ENCODE data around the gene SIDT2.
A peak's percentile ranks its signal among the peaks of the same experiment; 100 is the strongest.

The SIDT2 gene

DNA sequence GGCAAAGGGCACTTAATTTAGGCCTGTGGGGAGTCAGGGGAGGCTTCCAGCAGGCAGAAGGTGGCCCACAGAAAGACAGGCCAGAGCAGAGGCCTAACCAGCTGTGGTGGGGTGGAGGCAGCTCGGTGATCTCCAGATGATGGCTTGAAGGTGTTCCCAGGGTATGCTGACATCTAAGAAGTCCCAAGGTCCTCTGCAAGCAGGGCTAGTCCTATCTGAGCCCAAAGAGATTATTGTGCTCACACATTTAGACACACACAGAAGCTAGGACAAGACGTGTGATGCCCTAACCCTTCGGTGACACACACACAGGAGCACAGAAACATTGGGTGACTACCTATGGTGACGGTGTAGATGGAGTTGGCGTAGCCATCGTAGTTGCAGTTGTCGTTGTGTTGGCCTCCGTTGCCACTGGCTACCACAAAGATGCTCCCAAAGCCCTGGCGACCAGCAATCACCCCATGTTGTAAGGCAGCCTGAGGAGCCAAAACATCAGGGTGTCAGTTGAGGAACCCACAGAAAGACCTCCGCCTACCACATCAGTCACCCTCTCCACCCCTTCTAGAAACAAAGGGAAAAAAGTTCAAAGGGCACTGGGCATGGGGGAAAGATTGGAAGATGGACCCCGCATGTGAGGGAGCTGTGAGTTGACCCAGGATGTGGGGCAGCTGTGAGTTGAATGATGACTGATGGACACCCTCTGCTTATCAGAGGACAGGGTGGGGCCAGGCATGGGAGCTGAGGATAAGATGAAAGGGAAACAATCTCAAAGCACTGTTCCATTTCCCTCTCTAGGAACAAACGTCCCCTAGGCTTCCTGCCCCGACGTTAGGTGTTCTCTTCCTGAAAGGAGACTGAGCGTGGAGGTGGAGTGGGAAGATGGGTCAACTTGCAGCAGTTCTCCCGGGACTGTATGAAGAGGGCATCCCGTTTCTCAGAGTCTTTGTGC lies 45.5 kb downstream of the SIDT2 start:
- DNase-seq: no peak

DNA sequence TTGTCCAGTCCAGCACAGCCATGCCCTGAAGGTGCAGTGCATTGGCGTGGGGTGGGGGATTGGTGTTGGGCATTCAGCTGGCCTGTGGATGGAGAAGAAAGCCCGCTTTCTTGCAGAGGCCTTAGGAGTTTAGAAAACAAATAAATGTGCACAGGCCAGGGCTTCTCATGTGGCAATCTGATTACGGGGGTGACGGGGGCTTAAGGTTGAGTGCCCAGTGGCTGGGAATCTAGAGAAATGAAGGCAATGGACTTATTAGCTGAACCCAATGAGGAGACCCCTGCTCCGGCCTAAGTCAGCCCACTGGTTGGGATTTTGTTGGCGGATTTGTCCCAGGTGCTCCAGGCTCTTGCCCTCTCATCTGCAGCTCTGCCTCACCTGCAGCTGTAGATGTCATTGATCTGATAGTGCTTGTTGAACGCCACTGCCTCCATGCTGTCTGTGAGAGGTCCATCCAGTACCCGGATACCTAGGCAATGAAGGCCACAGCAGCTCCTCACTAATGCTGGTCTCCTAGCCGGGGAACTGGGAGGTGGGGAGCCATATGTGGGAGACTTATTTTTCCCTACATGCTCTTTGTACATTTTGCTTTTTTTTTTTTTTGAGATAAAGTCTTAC lies 47.1 kb downstream of the SIDT2 start:
- DNase-seq: no peak

DNA sequence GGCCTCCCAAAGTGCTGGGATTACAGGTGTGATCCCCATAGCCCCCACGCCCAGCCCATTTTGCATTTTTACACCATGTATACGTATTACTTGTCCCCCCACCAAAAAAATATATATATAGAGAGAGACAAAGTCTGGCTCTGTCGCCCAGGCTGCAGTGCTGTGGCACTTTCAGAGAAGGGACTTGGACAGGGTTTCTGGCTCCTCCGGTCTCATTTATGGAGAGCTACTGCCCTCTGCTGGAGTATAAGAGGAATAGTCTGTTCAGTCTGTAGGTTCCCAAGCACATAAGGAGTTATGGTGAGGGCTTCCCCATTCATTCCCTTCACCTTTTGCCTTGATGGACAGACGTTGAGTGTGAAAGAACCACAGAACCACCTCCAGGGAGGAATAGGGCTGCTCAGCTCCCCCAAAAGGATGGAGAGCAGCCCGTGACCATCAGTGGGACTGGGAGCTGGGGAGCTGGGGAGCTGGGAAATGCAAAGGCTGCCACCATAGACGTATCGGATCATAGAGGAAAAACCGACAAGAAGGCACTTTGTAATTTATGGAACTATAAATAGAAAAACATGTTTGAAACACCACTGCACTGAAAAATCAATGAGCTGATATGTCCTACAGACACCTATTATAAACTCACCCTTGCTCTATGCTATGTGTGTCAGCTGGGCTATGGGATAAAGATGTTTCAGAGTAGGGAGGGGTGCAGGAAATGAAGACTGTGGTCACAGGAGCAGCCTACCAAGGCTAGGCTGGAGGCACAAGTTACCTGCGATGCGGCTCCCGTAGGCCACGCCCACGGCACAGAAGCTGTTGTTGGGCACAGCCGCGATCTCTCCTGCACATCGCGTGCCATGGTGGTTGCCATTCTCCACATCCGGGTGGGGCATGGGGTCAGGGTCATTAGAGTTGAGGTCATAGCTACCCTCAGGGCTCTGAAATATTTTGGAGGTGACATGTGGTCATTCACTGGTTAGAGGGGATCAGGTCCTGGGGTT lies 48.1 kb downstream of the SIDT2 start:
- DNase-seq: peak; percentile 76

DNA sequence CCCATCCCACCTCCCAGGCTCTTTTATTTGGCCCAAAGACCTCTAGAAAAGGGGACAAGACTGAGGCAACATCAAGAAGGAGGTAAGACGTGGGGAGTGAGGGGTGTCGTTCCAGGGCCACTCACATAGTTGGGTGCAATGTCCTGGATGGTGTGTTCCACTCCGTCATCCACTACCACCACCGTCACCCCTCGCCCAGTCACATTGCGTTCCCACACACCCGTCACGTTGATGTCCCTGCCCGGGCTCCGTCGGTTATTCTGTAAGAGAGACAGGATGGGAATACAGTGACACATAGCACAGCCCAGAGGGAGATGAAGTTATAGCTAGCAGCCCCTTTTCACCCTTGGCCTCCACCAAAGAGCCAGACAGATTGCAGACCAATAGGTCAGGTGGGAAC lies 49.5 kb downstream of the SIDT2 start:
- DNase-seq: no peak

DNA sequence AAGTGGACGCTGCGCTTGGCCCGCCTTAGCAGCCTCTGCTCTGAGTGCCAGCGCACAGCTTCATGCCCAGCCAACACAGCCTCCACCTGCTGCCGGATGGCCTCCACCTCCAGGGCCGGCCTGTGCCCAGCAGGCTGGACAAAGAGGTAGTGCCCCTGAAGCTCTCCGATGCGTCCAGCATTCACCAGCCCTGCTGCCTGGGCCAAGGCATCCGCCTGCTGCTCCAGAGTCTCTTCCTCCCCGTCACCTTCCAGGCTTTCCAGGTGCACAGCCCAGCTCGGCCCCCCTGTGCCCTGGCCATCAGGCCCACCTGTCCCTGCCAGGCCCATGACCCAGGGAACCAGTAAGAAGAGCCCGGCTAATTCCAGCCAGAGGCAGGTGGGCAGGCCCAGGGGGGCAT lies 50.9 kb downstream of the SIDT2 start:
- DNase-seq: no peak

DNA sequence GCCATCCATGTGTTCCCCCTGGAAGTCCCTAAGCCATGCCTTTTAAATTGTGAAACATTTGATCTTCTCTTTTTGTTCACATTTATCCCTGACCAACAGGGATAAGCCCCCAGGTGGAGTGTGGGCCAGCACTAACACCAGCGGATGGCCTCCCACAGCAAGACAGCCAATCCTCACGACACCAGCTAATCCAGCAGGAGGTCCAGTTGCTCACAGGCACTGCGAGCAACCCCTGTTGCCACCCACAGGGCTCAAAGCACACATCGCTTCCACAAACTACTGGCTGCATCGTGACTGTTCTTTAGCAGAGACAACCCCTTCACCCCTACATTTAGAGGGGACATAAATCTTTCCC lies 51.4 kb downstream of the SIDT2 start:
- DNase-seq: no peak

DNA sequence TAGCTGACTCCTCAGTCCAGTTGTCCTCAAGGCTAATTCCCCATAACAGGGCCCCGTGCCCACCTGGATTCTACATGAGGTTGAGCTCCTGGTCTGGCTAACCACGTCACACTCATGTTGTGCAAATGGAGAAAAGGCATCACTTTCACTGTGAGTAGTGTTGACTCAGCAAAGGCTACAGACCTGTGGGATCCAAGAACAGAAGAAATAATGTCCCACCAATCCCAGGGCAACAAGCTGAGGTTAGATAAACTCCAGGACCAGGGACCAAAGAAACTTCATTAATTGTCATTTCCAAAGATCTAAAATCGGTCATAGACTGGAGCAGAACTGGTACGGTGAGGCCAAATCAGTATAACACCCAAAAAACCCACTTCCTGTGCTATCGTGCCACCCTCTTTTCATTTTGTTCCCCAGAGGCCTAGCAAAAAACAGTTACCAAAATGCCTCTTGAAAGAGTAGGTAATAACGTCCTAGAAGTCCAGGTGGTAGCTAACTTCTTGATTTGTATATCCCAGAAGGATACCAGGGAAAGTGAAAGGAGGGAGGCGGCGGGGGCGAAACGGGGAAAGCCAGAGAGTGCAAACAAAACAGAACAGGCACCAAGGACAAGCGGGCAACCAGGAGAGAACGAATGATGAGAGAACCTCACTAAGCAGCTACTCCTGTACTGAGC lies 51.9 kb downstream of the SIDT2 start:
- DNase-seq: no peak

DNA sequence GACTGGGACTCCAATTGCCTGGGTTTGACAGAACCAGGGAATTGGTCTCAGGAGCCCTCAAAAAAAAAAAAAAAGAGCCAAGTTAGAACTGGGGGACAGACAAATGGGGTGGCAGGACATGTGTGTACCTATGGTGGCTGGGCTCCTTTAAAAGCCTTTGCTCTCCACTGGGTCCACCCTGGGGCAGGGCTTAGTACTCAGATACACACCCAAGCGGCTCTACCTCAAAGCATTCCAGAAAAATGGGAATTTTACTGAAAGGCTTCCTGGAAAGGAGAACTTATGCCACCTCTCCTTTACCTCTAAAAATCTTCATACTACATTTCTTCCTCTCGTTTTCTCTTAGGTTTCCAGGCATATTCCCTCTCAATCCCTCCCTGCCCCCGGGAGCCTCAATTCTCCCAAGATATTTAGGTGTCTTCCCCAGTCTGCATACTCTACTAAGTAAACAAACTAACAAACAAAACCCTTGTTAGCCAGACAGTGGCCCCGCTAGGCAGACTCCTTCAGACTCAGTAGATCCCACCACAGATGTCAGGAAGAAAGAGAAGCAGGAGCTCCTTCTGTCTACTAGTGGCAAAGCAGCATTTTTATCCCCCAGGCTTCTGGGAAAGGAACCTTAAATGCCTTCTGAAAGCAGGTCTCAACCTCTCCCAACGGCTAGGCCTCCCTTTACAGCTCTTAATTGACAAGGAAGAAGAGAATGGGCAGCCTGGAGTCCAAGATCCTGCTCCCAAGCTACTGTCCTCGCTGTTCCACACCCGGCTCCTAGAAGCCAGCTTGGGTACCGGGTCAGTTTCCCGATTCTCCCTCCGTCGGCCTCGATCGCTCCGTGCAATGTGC lies 52.7 kb downstream of the SIDT2 start:
- no peak for DNase-seq

DNA sequence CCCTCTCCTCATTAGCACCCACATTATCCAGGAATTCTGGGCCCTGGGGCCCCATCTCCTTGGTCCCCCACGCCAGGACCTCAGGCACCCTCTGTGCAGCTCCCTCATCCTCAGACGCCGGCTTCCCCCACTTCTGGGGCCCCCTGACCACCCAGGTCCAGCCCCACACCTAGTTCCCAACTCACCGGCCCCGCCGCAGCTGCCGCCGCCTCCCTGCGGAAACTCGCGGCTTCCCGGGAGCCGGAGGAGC lies 53.2 kb downstream of the SIDT2 start, which contains the start of gene PCSK7:
PCSK7 (minus strand) TSS at position 232 of the 250 bp plus-strand sequence. CDS start 2,229 bp downstream, outside the sequence.
- no peak for DNase-seq

DNA sequence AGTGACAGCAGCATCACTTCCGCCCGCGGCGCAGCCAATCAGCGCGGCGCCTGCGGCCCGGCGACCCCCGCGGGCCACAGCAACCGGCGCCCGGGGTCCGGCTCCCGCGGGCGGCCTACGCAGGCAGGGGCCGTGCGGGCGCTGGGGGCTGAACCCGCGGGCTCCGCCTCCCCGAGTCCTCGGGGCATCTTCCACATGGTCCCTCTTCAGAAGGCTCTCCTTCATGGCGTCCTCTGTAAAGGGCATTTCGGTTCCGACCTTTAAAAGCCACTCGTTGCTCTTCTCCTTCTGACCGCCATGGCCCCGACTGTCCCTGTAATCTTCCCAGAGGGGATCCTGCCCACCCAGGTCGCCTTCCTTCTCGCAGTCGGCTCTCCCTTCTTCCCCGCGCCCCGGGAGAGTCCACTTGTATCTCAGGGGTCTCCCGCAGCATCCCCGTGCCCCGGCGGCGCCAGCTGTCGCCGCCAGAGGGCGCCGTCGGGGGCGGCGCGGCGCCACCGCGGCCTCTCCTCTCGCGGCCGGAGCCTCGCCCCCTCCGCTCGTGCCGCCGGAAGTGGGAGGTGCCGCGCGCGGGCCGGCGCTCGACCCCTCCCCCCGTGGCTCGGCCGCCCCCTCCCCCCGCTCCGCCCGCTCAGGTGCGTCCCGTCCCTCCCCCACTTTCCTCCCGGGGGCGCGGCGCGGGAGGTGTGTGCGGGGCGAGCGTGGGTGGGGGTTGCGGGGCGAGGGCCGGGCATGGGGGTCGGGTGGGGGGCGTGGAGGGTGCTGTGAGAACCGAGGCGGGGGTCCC lies 53.7 kb downstream of the SIDT2 start, which contains the start of gene RNF214:
RNF214 (plus strand) TSS at position 580 of the 787 bp plus-strand sequence. CDS start 1,602 bp downstream, outside the sequence.
- DNase-seq: no peak

DNA sequence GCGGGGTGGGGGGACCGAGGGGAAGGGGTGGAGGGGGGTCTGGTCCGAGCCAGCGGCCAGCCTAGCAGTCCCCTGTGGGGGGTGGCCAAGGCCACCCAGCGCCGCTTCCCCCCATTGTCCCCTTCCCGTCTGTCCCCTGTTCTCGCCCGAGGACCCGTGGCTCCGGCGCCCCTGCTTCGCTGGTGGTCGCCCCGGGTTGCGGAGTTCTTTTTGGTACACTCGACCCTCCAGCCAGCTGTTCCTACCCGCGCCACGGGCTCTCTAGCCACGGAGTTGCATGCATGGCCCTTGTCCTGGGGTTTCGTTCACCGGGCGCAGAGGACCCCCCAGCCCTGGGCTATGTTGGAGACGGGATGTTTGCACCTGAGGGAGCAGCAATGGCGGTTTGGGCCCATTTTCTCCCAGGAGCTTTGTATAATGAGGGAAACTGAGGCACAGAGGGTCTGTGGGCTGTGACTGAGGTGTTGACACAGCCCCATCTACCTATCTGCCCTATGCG lies 54.4 kb downstream of the SIDT2 start:
- DNase-seq: no peak

DNA sequence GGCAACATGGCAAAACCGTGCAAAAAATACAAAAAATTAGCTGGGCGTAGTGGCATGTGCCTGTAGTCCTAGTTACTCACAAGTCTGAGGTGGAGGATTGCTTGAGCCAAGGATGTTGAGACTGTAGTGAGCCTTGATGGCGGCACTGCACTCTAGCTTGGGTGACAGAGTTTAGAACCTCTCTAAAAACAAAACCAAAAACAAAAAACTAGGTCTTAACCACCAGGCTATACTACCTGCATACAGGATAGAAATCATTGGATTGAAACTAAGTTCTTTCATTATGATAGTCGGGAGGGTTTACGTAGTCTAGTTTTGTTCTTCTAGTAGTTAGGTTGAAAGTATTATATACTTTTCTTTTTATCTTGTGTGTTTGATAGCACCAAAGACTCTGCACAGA lies 59.7 kb downstream of the SIDT2 start:
- no peak for DNase-seq

DNA sequence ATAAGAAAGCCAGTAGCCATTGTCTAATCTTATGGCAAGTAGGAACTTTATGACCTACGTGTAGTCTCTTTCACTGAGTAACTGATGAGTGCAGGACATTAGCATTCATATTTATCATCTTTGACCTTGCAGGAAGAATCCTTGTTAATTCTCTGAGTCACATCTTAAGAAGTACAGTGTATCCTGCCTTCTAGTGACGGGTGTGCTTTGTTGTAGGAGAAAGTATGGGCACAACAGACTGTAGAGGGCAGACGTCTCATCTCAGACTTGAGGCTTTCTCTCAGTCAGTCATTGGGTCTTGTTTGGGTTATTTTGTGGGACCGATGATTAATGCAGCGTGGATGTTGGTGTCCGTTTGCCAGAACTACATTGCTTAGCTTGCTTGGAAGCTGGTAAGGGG lies 60.8 kb downstream of the SIDT2 start:
- DNase-seq: no peak
